Measurements from ENCODE around the gene MAP4K3.

DNA sequence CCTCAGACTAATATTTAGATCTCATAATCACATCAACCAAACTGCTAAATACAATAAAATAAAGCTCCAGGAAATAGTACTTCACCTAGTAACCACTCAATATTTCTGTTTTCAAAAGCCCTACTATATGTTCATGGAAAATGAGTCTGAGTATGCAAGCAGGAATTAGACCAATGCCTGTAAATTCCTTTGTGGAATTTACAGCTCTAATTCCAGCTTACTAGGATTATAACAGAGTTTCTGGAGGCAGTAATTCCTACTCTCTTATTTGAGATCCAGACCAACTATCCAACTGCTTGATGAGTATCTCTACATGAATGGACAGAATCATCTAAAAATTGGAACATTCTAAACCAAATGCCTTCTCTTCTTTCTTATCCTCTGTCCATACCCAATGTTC lies 204.9 kb downstream of the MAP4K3 start:
- TF ChIP-seq, protein P1, sequence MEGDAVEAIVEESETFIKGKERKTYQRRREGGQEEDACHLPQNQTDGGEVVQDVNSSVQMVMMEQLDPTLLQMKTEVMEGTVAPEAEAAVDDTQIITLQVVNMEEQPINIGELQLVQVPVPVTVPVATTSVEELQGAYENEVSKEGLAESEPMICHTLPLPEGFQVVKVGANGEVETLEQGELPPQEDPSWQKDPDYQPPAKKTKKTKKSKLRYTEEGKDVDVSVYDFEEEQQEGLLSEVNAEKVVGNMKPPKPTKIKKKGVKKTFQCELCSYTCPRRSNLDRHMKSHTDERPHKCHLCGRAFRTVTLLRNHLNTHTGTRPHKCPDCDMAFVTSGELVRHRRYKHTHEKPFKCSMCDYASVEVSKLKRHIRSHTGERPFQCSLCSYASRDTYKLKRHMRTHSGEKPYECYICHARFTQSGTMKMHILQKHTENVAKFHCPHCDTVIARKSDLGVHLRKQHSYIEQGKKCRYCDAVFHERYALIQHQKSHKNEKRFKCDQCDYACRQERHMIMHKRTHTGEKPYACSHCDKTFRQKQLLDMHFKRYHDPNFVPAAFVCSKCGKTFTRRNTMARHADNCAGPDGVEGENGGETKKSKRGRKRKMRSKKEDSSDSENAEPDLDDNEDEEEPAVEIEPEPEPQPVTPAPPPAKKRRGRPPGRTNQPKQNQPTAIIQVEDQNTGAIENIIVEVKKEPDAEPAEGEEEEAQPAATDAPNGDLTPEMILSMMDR (tag by site-specific recombination; IDR thresholded peaks at IDR 0.05), result no peak
- no peak for TF ChIP-seq ZNF610 (tag by site-specific recombination; IDR thresholded peaks at IDR 0.05; ENCODE audit: borderline replicate concordance)
- no peak for TF ChIP-seq ZBTB20 (tag by site-specific recombination; IDR thresholded peaks at IDR 0.05)
